ENCODE measurements around the gene FOLR2. TPM values are rescaled to one million over a fixed set of nuclear protein-coding genes. Genes with fewer than 3 reads are reported as not detected.
"Not testable (repeated sequence)": the region's sequence is repeated elsewhere in the genome, so short reads cannot be mapped to it uniquely, and the experiment has no call there.

Gene FOLR2
- total RNA-seq, 2 donors from 2014 or later: not detected

DNA sequence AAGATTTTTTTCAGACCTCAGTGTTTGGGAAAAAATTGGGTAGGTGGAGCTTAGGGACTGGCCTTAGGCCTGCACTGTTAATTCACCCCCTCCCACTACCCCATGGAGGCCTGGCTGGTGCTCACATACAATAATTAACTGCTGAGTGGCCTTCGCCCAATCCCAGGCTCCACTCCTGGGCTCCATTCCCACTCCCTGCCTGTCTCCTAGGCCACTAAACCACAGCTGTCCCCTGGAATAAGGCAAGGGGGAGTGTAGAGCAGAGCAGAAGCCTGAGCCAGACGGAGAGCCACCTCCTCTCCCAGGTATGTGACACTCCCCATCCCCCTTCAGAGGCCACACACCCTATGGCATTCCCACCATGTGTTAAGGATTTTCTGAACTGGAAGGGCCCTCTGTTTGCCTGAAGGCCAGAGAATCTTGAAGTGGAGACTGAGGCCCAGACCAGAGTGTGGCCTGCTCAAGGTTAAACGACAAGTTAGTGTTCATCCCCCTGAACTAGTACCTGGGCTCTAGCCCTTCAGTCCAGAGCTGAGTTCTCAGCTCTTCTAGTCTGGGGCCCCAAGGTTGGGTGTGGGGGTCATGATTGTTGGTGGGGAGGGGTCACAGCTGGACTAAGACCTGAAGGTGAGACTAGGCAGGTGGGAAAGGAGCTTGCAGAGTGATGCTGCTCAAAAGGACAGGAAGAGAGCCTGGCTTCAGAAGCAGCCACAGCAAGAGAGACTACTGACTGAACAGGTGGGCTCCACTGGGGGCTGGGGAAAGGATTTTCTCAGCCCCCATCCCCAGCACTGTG is 26.9 kb upstream of the FOLR2 start:
- DNase-seq: no peak
- no peak overlapping the region for H3K4me3 Mint-ChIP-seq
- H3K27ac Mint-ChIP-seq: no peak overlapping the region
- no peaks in the 10 kb centered on the region for H3K9me3 Mint-ChIP-seq
- no peaks in the 10 kb centered on the region for H3K4me1 Mint-ChIP-seq (ENCODE audit: low read depth)
- no peaks in the 10 kb centered on the region for H3K36me3 Mint-ChIP-seq (ENCODE audit: insufficient read depth in 2 of 2)
- no peaks in the 10 kb centered on the region for H3K27me3 Mint-ChIP-seq (ENCODE audit: low read depth)
- ATAC-seq (replicated peaks in 1 of 2): no peak

DNA sequence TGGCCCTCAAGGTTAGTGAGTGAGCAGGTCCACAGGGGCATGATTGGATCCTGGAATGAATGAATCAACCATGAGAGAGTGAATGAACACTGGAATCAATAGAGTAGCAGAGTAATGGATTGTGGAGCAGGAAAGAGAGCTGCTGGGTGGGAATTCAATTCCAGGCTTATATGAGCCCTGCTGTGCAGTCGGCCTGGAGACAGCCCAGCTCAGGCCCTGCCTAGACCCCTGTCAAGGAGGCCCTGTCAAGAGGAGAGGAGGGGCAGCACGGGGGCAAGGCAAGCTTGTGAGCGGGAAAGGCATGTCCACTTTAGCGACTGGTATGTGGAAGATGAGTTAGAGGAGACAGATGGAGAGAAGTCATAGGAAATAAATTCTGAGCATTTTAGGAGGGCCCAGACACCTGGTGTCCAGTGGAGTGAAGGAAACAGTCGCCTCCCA is 25.9 kb upstream of the FOLR2 start:
- Mint-ChIP-seq H3K36me3 (ENCODE audit: insufficient read depth in 2 of 2) (no peaks in the 10 kb centered on the region), H3K9me3 (no peaks in the 10 kb centered on the region), H3K27me3 (ENCODE audit: low read depth) (no peaks in the 10 kb centered on the region), H3K4me3 (no peak overlapping the region), H3K4me1 (ENCODE audit: low read depth) (no peaks in the 10 kb centered on the region), H3K27ac (no peak overlapping the region)
- no peak for ATAC-seq (replicated peaks in 1 of 2)
- no peak for DNase-seq

DNA sequence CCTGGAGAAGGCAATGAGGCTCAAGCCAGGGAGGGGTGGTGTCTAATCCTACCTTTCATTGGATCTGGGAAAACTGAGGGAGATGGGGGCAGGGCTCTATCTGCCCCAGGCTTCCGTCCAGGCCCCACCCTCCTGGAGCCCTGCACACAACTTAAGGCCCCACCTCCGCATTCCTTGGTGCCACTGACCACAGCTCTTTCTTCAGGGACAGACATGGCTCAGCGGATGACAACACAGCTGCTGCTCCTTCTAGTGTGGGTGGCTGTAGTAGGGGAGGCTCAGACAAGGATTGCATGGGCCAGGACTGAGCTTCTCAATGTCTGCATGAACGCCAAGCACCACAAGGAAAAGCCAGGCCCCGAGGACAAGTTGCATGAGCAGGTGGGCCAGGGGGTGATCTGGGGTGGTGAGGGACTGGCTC is 24.6 kb upstream of the FOLR2 start, which contains the start of gene FOLR1:
TSS of gene FOLR1 (plus strand) at position 180 of the 421 bp plus-strand sequence. CDS start at position 214, 34 bp downstream.
- DNase-seq (no peak), ATAC-seq (replicated peaks in 1 of 2) (no peak)
- no peak within 1 kb of the TSS for H3K27ac Mint-ChIP-seq
- H3K36me3 Mint-ChIP-seq (ENCODE audit: insufficient read depth in 2 of 2): no peaks in the 10 kb centered on the region
- H3K9me3 Mint-ChIP-seq: no peaks in the 10 kb centered on the region
- no peak within 1 kb of the TSS for H3K4me3 Mint-ChIP-seq
- H3K4me1 Mint-ChIP-seq (ENCODE audit: low read depth): no peaks in the 10 kb centered on the region
- H3K27me3 Mint-ChIP-seq (ENCODE audit: low read depth): no peaks in the 10 kb centered on the region

DNA sequence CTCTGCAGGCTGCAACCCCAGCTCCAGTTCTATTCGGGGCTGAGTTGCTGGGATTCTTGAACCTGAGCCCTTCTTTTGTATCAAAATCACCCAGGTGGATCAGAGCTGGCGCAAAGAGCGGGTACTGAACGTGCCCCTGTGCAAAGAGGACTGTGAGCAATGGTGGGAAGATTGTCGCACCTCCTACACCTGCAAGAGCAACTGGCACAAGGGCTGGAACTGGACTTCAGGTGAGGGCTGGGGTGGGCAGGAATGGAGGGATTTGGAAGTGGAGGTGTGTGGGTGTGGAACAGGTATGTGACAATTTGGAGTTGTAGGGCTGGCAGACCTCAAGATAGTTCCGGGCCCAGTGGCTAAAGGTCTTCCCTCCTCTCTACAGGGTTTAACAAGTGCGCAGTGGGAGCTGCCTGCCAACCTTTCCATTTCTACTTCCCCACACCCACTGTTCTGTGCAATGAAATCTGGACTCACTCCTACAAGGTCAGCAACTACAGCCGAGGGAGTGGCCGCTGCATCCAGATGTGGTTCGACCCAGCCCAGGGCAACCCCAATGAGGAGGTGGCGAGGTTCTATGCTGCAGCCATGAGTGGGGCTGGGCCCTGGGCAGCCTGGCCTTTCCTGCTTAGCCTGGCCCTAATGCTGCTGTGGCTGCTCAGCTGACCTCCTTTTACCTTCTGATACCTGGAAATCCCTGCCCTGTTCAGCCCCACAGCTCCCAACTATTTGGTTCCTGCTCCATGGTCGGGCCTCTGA is 20.9 kb upstream of the FOLR2 start:
- no peaks in the 10 kb centered on the region for H3K4me1 Mint-ChIP-seq (ENCODE audit: low read depth)
- H3K36me3 Mint-ChIP-seq (ENCODE audit: insufficient read depth in 2 of 2): no peaks in the 10 kb centered on the region

DNA sequence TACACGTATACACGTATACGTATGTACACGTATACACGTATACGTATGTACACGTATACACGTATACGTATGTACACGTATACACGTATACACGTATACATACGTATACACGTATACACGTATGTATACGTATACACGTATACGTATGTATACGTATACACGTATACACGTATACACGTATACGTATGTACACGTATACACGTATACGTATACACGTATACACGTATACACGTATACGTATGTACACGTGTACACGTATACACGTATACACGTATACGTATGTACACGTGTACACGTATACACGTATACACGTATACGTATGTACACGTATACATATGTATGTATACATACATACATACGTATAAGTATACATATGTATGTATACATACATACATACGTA is 15.1 kb upstream of the FOLR2 start:
- ATAC-seq (replicated peaks in 1 of 2); H3K9me3 Mint-ChIP-seq; H3K4me1 Mint-ChIP-seq (ENCODE audit: low read depth); H3K27me3 Mint-ChIP-seq (ENCODE audit: low read depth); H3K36me3 Mint-ChIP-seq (ENCODE audit: insufficient read depth in 2 of 2); DNase-seq; H3K27ac Mint-ChIP-seq; H3K4me3 Mint-ChIP-seq: not testable (repeated sequence)

More for the DNA sequence above, 20.9 kb upstream of the FOLR2 start:
- Mint-ChIP-seq H3K4me3 (no peak overlapping the region), H3K27me3 (ENCODE audit: low read depth) (no peaks in the 10 kb centered on the region), H3K27ac (no peak overlapping the region), H3K9me3 (no peaks in the 10 kb centered on the region)
- DNase-seq (no peak), ATAC-seq (replicated peaks in 1 of 2) (no peak)

DNA sequence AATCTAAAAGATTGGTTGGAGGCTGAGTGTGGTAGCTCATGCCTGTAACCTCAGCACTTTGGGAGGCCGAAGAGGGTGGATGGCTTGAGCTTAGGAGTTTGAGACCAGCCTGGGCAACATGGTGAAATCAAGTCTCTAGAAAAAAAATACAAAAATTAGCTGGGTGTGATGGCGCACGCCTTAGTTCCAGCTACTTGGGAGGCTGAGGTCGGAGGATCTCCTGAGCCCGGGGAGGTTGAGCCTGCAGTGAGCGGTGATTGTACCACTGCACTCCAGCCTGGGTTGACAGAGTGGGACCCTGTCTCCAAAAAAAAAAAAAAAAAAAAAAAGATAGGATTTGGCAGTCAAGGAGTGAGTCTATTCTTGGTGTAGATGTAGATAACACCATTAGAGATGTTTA is 14.0 kb upstream of the FOLR2 start:
- H3K27ac Mint-ChIP-seq: no peak overlapping the region
- no peaks in the 10 kb centered on the region for H3K27me3 Mint-ChIP-seq (ENCODE audit: low read depth)
- DNase-seq (no peak), ATAC-seq (replicated peaks in 1 of 2) (no peak)
- no peaks in the 10 kb centered on the region for H3K9me3 Mint-ChIP-seq
- no peak overlapping the region for H3K4me3 Mint-ChIP-seq
- no peaks in the 10 kb centered on the region for H3K36me3 Mint-ChIP-seq (ENCODE audit: insufficient read depth in 2 of 2)
- no peaks in the 10 kb centered on the region for H3K4me1 Mint-ChIP-seq (ENCODE audit: low read depth)

DNA sequence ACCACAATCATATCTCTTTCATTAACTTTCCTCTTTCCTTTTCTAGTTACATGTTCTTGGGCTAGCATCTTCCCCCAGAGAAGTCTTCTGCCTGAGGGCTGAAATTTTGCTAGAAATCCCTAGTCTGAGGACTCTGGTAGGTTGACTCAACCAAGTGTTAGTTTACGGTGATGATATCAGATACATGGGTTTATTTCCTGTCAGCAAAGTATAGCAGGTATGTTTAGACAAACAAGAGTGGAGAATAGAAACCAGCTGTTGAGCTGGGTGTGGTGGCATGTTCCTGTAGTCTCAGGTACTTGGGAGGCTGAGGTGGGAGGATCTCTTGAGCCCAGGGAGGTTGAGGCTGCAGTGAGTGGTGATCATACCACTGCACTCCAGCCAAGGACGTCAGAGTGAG is 13.4 kb upstream of the FOLR2 start:
- H3K4me3 Mint-ChIP-seq: no peak overlapping the region
- no peaks in the 10 kb centered on the region for H3K27me3 Mint-ChIP-seq (ENCODE audit: low read depth)
- no peaks in the 10 kb centered on the region for H3K36me3 Mint-ChIP-seq (ENCODE audit: insufficient read depth in 2 of 2)
- no peak for DNase-seq
- H3K27ac Mint-ChIP-seq: no peak overlapping the region
- no peaks in the 10 kb centered on the region for H3K9me3 Mint-ChIP-seq
- H3K4me1 Mint-ChIP-seq (ENCODE audit: low read depth): no peaks in the 10 kb centered on the region
- no peak for ATAC-seq (replicated peaks in 1 of 2)

DNA sequence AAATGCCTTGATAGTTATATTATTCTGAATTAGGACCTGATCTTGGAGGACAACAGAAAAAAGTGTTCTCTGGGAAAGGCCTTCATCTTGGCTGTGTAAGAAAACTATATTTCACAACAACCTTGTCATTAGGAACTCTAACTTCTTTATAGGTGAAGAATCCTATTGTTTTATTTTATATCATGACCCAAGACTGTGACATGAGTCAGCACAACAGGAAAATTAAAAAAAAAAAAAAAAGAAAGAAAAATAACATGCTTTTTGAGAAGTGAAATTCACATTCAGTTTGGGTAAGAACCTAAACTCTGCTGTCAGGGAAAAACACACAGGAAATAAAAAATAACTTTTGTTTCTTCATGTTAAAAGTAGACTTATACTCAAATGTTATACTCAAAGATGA is 11.7 kb upstream of the FOLR2 start:
- no peak for ATAC-seq (replicated peaks in 1 of 2)
- no peaks in the 10 kb centered on the region for H3K4me1 Mint-ChIP-seq (ENCODE audit: low read depth)
- DNase-seq: no peak
- H3K9me3 Mint-ChIP-seq: peaks cover 2 to 8% of the 10 kb centered on the region in 2 donors
- H3K27ac Mint-ChIP-seq: no peak overlapping the region
- H3K27me3 Mint-ChIP-seq (ENCODE audit: low read depth): peaks cover 8% of the 10 kb centered on the region
- H3K4me3 Mint-ChIP-seq: no peak overlapping the region
- H3K36me3 Mint-ChIP-seq (ENCODE audit: insufficient read depth in 2 of 2): peaks cover 7 to 9% of the 10 kb centered on the region in 2 donors

DNA sequence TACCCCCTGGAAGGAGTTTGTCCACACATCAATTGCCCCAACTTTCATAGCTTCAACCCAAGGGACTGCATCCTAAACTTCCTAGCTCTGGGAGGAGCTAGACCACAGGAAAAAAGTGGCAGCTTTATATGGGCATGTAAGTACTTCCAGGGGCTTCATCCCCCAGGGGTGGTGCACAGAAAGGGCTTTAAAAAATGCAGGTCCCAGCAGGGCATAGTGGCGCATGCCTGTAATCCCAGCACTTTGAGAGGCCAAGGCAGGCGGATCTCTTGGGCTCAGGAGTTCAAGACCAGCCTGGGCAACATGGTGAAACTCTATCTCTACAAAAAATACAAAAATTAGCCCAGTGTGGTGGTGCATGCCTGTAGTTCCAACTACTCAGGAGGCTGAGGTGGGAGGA is 9.8 kb upstream of the FOLR2 start:
- H3K4me1 Mint-ChIP-seq (ENCODE audit: low read depth); H3K4me3 Mint-ChIP-seq; H3K27me3 Mint-ChIP-seq (ENCODE audit: low read depth); DNase-seq; ATAC-seq (replicated peaks in 1 of 2); H3K27ac Mint-ChIP-seq; H3K9me3 Mint-ChIP-seq: not testable (repeated sequence)
- H3K36me3 Mint-ChIP-seq (ENCODE audit: insufficient read depth in 2 of 2): peaks cover 8 to 10% of the 10 kb centered on the region in 2 donors

DNA sequence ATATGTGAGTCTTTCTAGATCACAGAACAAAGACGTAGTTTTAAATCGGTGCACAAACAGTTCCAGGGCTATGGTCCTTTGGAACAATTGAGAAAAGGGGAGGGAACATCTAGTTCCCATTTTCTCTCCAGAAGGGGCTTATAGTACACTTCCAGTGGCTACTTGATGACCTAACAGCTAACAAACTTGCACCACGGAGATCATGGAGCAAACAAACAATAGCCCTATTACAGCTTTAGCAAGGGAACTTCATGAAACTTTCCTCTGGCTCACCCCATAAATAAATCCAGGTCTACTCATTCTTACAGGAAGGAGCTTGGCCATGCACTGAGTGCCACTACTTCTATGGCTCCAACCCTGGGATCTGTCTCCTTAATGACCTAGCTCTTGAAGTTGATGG is 8.3 kb upstream of the FOLR2 start:
- no peak overlapping the region for H3K4me3 Mint-ChIP-seq
- H3K27ac Mint-ChIP-seq: no peak overlapping the region
- H3K4me1 Mint-ChIP-seq (ENCODE audit: low read depth): no peaks in the 10 kb centered on the region
- ATAC-seq (replicated peaks in 1 of 2): no peak
- peaks cover 8 to 10% of the 10 kb centered on the region in 2 donors for H3K36me3 Mint-ChIP-seq (ENCODE audit: insufficient read depth in 2 of 2)
- H3K27me3 Mint-ChIP-seq (ENCODE audit: low read depth): peaks cover 8% of the 10 kb centered on the region
- no peak for DNase-seq
- H3K9me3 Mint-ChIP-seq: peaks cover 4 to 9% of the 10 kb centered on the region in 2 donors

DNA sequence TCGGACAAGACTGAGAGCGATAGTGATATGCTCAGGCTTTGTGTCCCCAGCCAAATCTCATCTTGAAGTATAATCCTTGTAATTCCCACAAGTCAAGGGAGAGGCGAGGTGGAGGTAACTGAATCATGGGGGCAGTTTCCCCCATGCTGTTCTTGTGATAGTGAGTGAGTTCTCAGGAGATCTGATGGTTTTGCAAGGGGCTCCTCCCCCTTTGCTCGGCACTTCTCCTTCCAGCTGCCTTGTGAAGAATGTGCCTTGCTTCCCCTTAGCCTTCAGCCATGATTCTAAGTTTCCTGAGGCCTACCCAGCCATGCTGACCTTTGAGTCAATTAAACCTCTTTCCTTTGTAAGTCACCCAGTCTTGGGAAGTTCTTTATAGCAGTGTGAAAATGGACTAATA is 7.5 kb upstream of the FOLR2 start:
- DNase-seq (no peak), ATAC-seq (replicated peaks in 1 of 2) (no peak)
- Mint-ChIP-seq H3K27me3 (ENCODE audit: low read depth) (peaks cover 8% of the 10 kb centered on the region), H3K36me3 (ENCODE audit: insufficient read depth in 2 of 2) (peaks cover 8 to 10% of the 10 kb centered on the region in 2 donors), H3K4me1 (ENCODE audit: low read depth) (no peaks in the 10 kb centered on the region), H3K4me3 (no peak overlapping the region), H3K27ac (no peak overlapping the region), H3K9me3 (peaks cover 4 to 9% of the 10 kb centered on the region in 2 donors)

DNA sequence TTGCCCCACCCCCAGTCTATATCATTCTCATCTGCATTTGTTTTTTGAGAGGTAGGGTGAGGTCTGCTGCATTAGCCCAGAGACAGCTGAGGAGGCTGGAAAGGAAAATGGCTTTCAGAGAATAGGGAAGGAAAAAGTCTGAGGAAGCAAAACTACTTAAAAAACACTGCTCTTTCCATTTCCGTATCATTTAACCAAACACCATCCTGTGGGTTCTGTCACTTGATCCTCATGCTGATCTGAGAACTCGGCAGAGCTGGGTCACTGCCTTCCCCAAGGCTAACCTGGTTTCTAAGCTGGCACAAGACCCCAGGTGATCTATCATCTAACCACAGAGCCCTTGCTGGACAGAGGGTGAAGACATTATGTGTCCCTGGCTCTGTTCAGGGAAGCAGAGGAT is 1.2 kb downstream of the FOLR2 start:
- Mint-ChIP-seq H3K9me3 (no peaks in the 10 kb centered on the region), H3K4me3 (no peak overlapping the region), H3K4me1 (ENCODE audit: low read depth) (peaks cover 13% of the 10 kb centered on the region), H3K36me3 (ENCODE audit: insufficient read depth in 2 of 2) (no peaks in the 10 kb centered on the region), H3K27me3 (ENCODE audit: low read depth) (peaks cover 23% of the 10 kb centered on the region), H3K27ac (no peak overlapping the region)
- ATAC-seq (replicated peaks in 1 of 2) (no peak), DNase-seq (no peak)

DNA sequence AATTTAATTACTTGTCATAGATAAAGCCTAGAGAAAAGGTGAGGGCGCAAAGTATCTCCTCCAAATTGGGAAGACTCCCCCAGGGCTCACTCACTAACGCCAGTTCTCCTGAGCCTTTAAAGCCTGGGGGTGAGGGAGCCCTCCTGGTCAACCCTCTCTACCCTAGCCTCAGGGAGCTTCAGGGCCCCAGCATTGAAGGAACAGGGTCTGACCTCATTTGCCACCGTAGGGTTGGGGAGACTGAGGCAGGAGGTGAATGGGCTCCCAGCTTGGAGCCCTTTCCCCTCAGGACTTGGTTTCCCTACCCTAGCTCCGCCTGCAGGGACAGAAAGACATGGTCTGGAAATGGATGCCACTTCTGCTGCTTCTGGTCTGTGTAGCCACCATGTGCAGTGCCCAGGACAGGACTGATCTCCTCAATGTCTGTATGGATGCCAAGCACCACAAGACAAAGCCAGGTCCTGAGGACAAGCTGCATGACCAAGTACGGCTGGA is 1.7 kb downstream of the FOLR2 start:
- DNase-seq (no peak), ATAC-seq (replicated peaks in 1 of 2) (no peak)
- Mint-ChIP-seq H3K9me3 (no peaks in the 10 kb centered on the region), H3K4me1 (ENCODE audit: low read depth) (peaks cover 15% of the 10 kb centered on the region), H3K36me3 (ENCODE audit: insufficient read depth in 2 of 2) (peaks cover 0 to 1% of the 10 kb centered on the region in 2 donors), H3K4me3 (no peak overlapping the region), H3K27ac (no peak overlapping the region), H3K27me3 (ENCODE audit: low read depth) (peaks cover 23% of the 10 kb centered on the region)
